ENCODE measurements around the gene BCDIN3D. TPM values are rescaled to one million over a fixed set of nuclear protein-coding genes. Genes with fewer than 3 reads are reported as not detected.
A peak's percentile ranks its signal among the peaks of the same experiment; 100 is the strongest.

Gene BCDIN3D
- total and polyA plus RNA-seq, 8 donors = 0.58 to 14.7 (median 2.6) TPM; not detected in 1

GRCh38 chr12:49791700-49792099, 51.2 kb downstream of the BCDIN3D start:
- H3K27me3 ChIP-seq = no peaks in the 10 kb centered on the region
- no peak overlapping the region for H3K27ac ChIP-seq
- TF ChIP-seq CTCF (IDR thresholded peaks at IDR 0.05) (no peak), POLR2AphosphoS5 (IDR thresholded peaks at IDR 0.05) (no peak), POLR2A (IDR thresholded peaks at IDR 0.05) (no peak), EP300 (IDR thresholded peaks at IDR 0.05) (no peak)
- no peak for DNase-seq
- H3K4me3 ChIP-seq = no peak overlapping the region
- no peaks in the 10 kb centered on the region for H3K4me1 ChIP-seq
- WGBS, 5 donors = 92 to 98% (median 92%) methylated on average over 12 to 23 of the region's 23 CpGs
- H3K36me3 ChIP-seq = peaks cover 3 to 68% (median 55%) of the 10 kb centered on the region in 4 donors
- intact Hi-C loops (cut with DNase I; ENCODE audit: low total_unique reads) = no loop called here
- no peaks in the 10 kb centered on the region for H3K9me3 ChIP-seq

- WGBS, 5 donors = 76 to 87% (median 80%) methylated on average over 22 of the region's 22 CpGs
- Histone ChIP-seq H3K4me1 (no peaks in the 10 kb centered on the region), H3K27me3 (no peaks in the 10 kb centered on the region), H3K9me3 (no peaks in the 10 kb centered on the region), H3K4me3 (no peak overlapping the region), H3K27ac (no peak overlapping the region), H3K36me3 (peaks cover 0 to 60% (median 47%) of the 10 kb centered on the region in 4 donors)
- TF ChIP-seq POLR2A (IDR thresholded peaks at IDR 0.05) = no peak
- TF ChIP-seq CTCF (IDR thresholded peaks at IDR 0.05) = no peak
- TF ChIP-seq POLR2AphosphoS5 (IDR thresholded peaks at IDR 0.05) = no peak
- TF ChIP-seq EP300 (IDR thresholded peaks at IDR 0.05) = no peak
- DNase-seq = no peak
- intact Hi-C loops (cut with DNase I; ENCODE audit: low total_unique reads) = no loop called here
These were observed 52.0 kb downstream of the BCDIN3D start for GRCh38 chr12:49790741-49791555.

GRCh38 chr12:49789992-49790391, 52.9 kb downstream of the BCDIN3D start:
- intact Hi-C loops (cut with DNase I; ENCODE audit: low total_unique reads) = no loop called here
- DNase-seq = peak in 1 of 2 donors; percentile 54
- WGBS, 5 donors = 63 to 88% (median 78%) methylated on average over 3 of the region's 3 CpGs

GRCh38 chr12:49787672-49788071, 55.2 kb downstream of the BCDIN3D start:
- WGBS, 5 donors = 95 to 100% (median 95%) methylated on average over 2 of the region's 2 CpGs
- no peak overlapping the region for H3K27ac ChIP-seq
- peaks cover 0 to 16% (median 11%) of the 10 kb centered on the region in 4 donors for H3K4me1 ChIP-seq
- H3K36me3 ChIP-seq = peaks cover 0 to 33% (median 24%) of the 10 kb centered on the region in 4 donors
- no peak for DNase-seq
- no peaks in the 10 kb centered on the region for H3K27me3 ChIP-seq
- intact Hi-C loops (cut with DNase I; ENCODE audit: low total_unique reads) = no loop called here
- H3K4me3 ChIP-seq = no peak overlapping the region
- no peaks in the 10 kb centered on the region for H3K9me3 ChIP-seq
- no peak for TF ChIP-seq EP300 (IDR thresholded peaks at IDR 0.05)
- TF ChIP-seq POLR2A (IDR thresholded peaks at IDR 0.05) = no peak
- no peak for TF ChIP-seq CTCF (IDR thresholded peaks at IDR 0.05)
- no peak for TF ChIP-seq POLR2AphosphoS5 (IDR thresholded peaks at IDR 0.05)

More at GRCh38 chr12:49789992-49790391, 52.9 kb downstream of the BCDIN3D start:
- Histone ChIP-seq H3K9me3 (no peaks in the 10 kb centered on the region), H3K27ac (no peak overlapping the region), H3K27me3 (no peaks in the 10 kb centered on the region), H3K36me3 (peaks cover 0 to 51% (median 39%) of the 10 kb centered on the region in 4 donors), H3K4me1 (peaks cover 0 to under 1% (median 0%) of the 10 kb centered on the region in 4 donors), H3K4me3 (no peak overlapping the region)
- TF ChIP-seq CTCF (IDR thresholded peaks at IDR 0.05) (no peak), POLR2AphosphoS5 (IDR thresholded peaks at IDR 0.05) (no peak), EP300 (IDR thresholded peaks at IDR 0.05) (no peak), POLR2A (IDR thresholded peaks at IDR 0.05) (no peak)

Other genes starting within 250 kb of the BCDIN3D start
- 1 to 10 TPM in 1 of 5 donors, under 1 TPM in 2, not detected in 2; 0.18 to 7.0 (median 0.29) TPM for gene FAM186B, start 237.5 kb downstream of the BCDIN3D start, total RNA-seq
- gene FAM186B, start 237.5 kb downstream of the BCDIN3D start, polyA plus RNA-seq = under 1 TPM in 1 of 3 donors, not detected in 2; 0.25 TPM
- 10 to 100 TPM in 3 of 5 donors, 1 to 10 TPM in 2; 6.7 to 39.7 (median 14.0) TPM for gene PRPF40B, start 219.5 kb downstream of the BCDIN3D start, total RNA-seq
- gene PRPF40B, start 219.5 kb downstream of the BCDIN3D start, polyA plus RNA-seq = 10 to 100 TPM in 2 of 3 donors, 1 to 10 TPM in 1; 6.6 to 17.4 (median 12.6) TPM
- gene FMNL3, start 135.7 kb downstream of the BCDIN3D start, total RNA-seq = 10 to 100 TPM in 2 of 5 donors, 1 to 10 TPM in 3; 2.9 to 28.5 (median 9.6) TPM
- 1 to 10 TPM; 2.1 to 8.1 (median 5.2) TPM for gene FMNL3, start 135.7 kb downstream of the BCDIN3D start, polyA plus RNA-seq
- 100 to 1,000 TPM in 4 of 5 donors, 10 to 100 TPM in 1; 94.5 to 606 (median 420) TPM for gene TMBIM6, start 101.5 kb downstream of the BCDIN3D start, total RNA-seq
- 100 to 1,000 TPM in 2 of 3 donors, 10 to 100 TPM in 1; 79.6 to 207 (median 160) TPM for gene TMBIM6, start 101.5 kb downstream of the BCDIN3D start, polyA plus RNA-seq
- gene NCKAP5L, start 14.7 kb downstream of the BCDIN3D start, total RNA-seq = 10 to 100 TPM in 2 of 5 donors, 1 to 10 TPM in 3; 4.9 to 16.5 (median 8.3) TPM
- 1 to 10 TPM; 3.5 to 9.7 (median 4.1) TPM for gene NCKAP5L, start 14.7 kb downstream of the BCDIN3D start, polyA plus RNA-seq
- gene FAIM2, start 60.8 kb upstream of the BCDIN3D start, total RNA-seq = 10 to 100 TPM in 2 of 5 donors, 1 to 10 TPM in 3; 1.2 to 44.6 (median 2.2) TPM
- 1 to 10 TPM; 1.1 to 1.8 (median 1.6) TPM for gene FAIM2, start 60.8 kb upstream of the BCDIN3D start, polyA plus RNA-seq
- gene AQP2, start 107.6 kb upstream of the BCDIN3D start, total RNA-seq = under 1 TPM in 1 of 5 donors, not detected in 4; 0.92 TPM
- gene AQP2, start 107.6 kb upstream of the BCDIN3D start, polyA plus RNA-seq = not detected
- 10 to 100 TPM in 1 of 5 donors, 1 to 10 TPM in 2, not detected in 2; 4.9 to 12.5 (median 6.6) TPM for gene AQP5, start 118.8 kb upstream of the BCDIN3D start, total RNA-seq
- gene AQP5, start 118.8 kb upstream of the BCDIN3D start, polyA plus RNA-seq = 10 to 100 TPM in 2 of 3 donors, 1 to 10 TPM in 1; 2.9 to 54.3 (median 10.6) TPM
- under 1 TPM in 2 of 5 donors, not detected in 3; 0.18 to 0.45 TPM for gene AQP6, start 129.8 kb upstream of the BCDIN3D start, total RNA-seq
- gene AQP6, start 129.8 kb upstream of the BCDIN3D start, polyA plus RNA-seq = under 1 TPM in 1 of 3 donors, not detected in 2; 0.58 TPM
- gene RACGAP1, start 182.4 kb upstream of the BCDIN3D start, total RNA-seq = 10 to 100 TPM in 4 of 5 donors, 1 to 10 TPM in 1; 9.3 to 36.7 (median 12.9) TPM
- gene RACGAP1, start 182.4 kb upstream of the BCDIN3D start, polyA plus RNA-seq = 10 to 100 TPM in 2 of 3 donors, 1 to 10 TPM in 1; 7.9 to 13.4 (median 11.2) TPM
- gene ASIC1, start 214.5 kb upstream of the BCDIN3D start, total RNA-seq = 1 to 10 TPM in 2 of 5 donors, under 1 TPM in 2, not detected in 1; 0.45 to 3.5 (median 1.3) TPM
- 1 to 10 TPM in 2 of 3 donors, under 1 TPM in 1; 0.92 to 2.6 (median 1.2) TPM for gene ASIC1, start 214.5 kb upstream of the BCDIN3D start, polyA plus RNA-seq
- 10 to 100 TPM in 4 of 5 donors, 1 to 10 TPM in 1; 2.9 to 75.9 (median 23.8) TPM for gene SMARCD1, start 242.2 kb upstream of the BCDIN3D start, total RNA-seq
- gene SMARCD1, start 242.2 kb upstream of the BCDIN3D start, polyA plus RNA-seq = 10 to 100 TPM; 10.1 to 17.3 (median 14.9) TPM